NK-92 (cell line): ENCODE data around the gene PRICKLE2.

Experiments used
- DNase-seq: peaks from one replicate; lab custom pipeline; 2025; ENCODE audit not compliant: unreplicated experiment; lab: John Stamatoyannopoulos, UW

PRICKLE2 gene

GRCh38 chr3:64224826-64225610 is at the start of gene PRICKLE2:
TSS of gene PRICKLE2 (minus strand) at chr3:64225466. CDS start at chr3:64198927, 26,539 bp downstream.
- no peak for DNase-seq

- no peak for DNase-seq
These were observed 47.6 kb upstream of the PRICKLE2 start for GRCh38 chr3:64272842-64273241.

GRCh38 chr3:64272271-64272670 is 47.0 kb upstream of the PRICKLE2 start:
- no peak for DNase-seq

GRCh38 chr3:64271631-64272030 is 46.4 kb upstream of the PRICKLE2 start:
- DNase-seq, result no peak

- no peak for DNase-seq
These were observed 45.6 kb upstream of the PRICKLE2 start for GRCh38 chr3:64270866-64271260.

- DNase-seq, result no peak
These were observed 45.0 kb upstream of the PRICKLE2 start for GRCh38 chr3:64270142-64270865.

GRCh38 chr3:64268926-64269325 is 43.7 kb upstream of the PRICKLE2 start:
- DNase-seq, result no peak

GRCh38 chr3:64267721-64268604 is 42.7 kb upstream of the PRICKLE2 start:
- DNase-seq, result no peak

- DNase-seq, result no peak
These were observed 41.7 kb upstream of the PRICKLE2 start for GRCh38 chr3:64266983-64267382.

GRCh38 chr3:64266065-64266931 is 41.0 kb upstream of the PRICKLE2 start:
- DNase-seq, result no peak

GRCh38 chr3:64265646-64266045 is 40.4 kb upstream of the PRICKLE2 start:
- no peak for DNase-seq

GRCh38 chr3:64264501-64265109 is 39.3 kb upstream of the PRICKLE2 start:
- DNase-seq, result no peak

- DNase-seq, result no peak
These were observed 37.4 kb upstream of the PRICKLE2 start for GRCh38 chr3:64262574-64263114.

- DNase-seq, result no peak
These were observed 35.2 kb upstream of the PRICKLE2 start for GRCh38 chr3:64260431-64260830.

- DNase-seq, result no peak
These were observed 34.4 kb upstream of the PRICKLE2 start for GRCh38 chr3:64259636-64260035.

- DNase-seq, result no peak
These were observed 32.0 kb upstream of the PRICKLE2 start for GRCh38 chr3:64257100-64257755.

GRCh38 chr3:64255741-64256340 is 30.6 kb upstream of the PRICKLE2 start:
- DNase-seq, result no peak

GRCh38 chr3:64254443-64254842 is 29.2 kb upstream of the PRICKLE2 start:
- no peak for DNase-seq

GRCh38 chr3:64253689-64254088 is 28.4 kb upstream of the PRICKLE2 start:
- DNase-seq, result no peak
